C4-2B (cell line): ENCODE results near the gene NAALAD2.
A peak's percentile ranks its signal among the peaks of the same experiment; 100 is the strongest.

Experiments
- H3K27ac ChIP-seq: fragments of 450-650 bp; 2 replicates; pipeline ENCODE4 v1.5.1; 2017
- CTCF ChIP-seq: fragments of 450-650 bp; conservative IDR thresholded peaks from 2 replicates; pipeline ENCODE4 v1.5.1; 2017; ENCODE audit warnings: mild to moderate bottlenecking
- ZFX ChIP-seq: fragments of 450-650 bp; IDR thresholded peaks from 2 replicates; pipeline ENCODE4 v1.6.1; 2017

NAALAD2 gene

GRCh38 chr11:90176069-90176468, 41.6 kb downstream of the NAALAD2 start:
- H3K27ac ChIP-seq = no peak overlapping the region
- TF ChIP-seq CTCF (no peak), ZFX (no peak)

- TF ChIP-seq ZFX = no peak
- TF ChIP-seq CTCF = no peak
- peak overlapping the region; percentile 25; the same call in 1 of the 2 replicates for H3K27ac ChIP-seq
These were observed 44.3 kb downstream of the NAALAD2 start for GRCh38 chr11:90178751-90179150.

- TF ChIP-seq CTCF = no peak
- no peak for TF ChIP-seq ZFX
These were observed 45.5 kb downstream of the NAALAD2 start for GRCh38 chr11:90179923-90180322.

GRCh38 chr11:90187839-90188238, 53.4 kb downstream of the NAALAD2 start:
- no peak overlapping the region for H3K27ac ChIP-seq
- TF ChIP-seq ZFX (no peak), CTCF (no peak)

More at GRCh38 chr11:90179923-90180322, 45.5 kb downstream of the NAALAD2 start:
- no peak overlapping the region for H3K27ac ChIP-seq

GRCh38 chr11:90189011-90189410, 54.5 kb downstream of the NAALAD2 start:
- no peak overlapping the region for H3K27ac ChIP-seq
- TF ChIP-seq CTCF (no peak), ZFX (no peak)

GRCh38 chr11:90192869-90193582, 58.6 kb downstream of the NAALAD2 start:
- H3K27ac ChIP-seq = no peak overlapping the region
- TF ChIP-seq ZFX = no peak
- TF ChIP-seq CTCF = no peak

- TF ChIP-seq CTCF (no peak), ZFX (no peak)
- H3K27ac ChIP-seq = no peak overlapping the region
These were observed 62.9 kb downstream of the NAALAD2 start for GRCh38 chr11:90197377-90197776.
